HepG2 (cell line): ENCODE results near the gene CDKL5. TPM values are rescaled to one million over a fixed set of nuclear protein-coding genes. Genes with fewer than 3 reads are reported as not detected.
A peak's percentile ranks its signal among the peaks of the same experiment; 100 is the strongest.

Source experiments
- ATAC-seq: fragments of 200-7000 bp; cut with Tn5 transposase; 3 replicates; pipeline ENCODE4 v1.9.1; 2020; ENCODE audit warnings: mild to moderate bottlenecking, moderate library complexity
- BruUV-seq: library from RNA; stranded (reverse); fragments of 400-500 nt; replicated peaks from 2 replicates; lab custom pipeline; 2021; lab: Mats Ljungman, UMichigan
- CTCF ChIA-PET: fragments of 300-600 bp; formaldehyde crosslinking; extraction: SDS; loops from one replicate; lab custom pipeline; 2021; ENCODE audit warnings: low total read pairs, inconsistent platforms, low intra/inter-chr PET ratio; lab: Yijun Ruan, JAX
- POLR2A ChIA-PET: fragments of 350-600 bp; sonication (Branson Sonifier 250); formaldehyde crosslinking; loops from one replicate; lab custom pipeline; 2020; ENCODE audit warnings: antibody characterized with exemption, inconsistent platforms; lab: Yijun Ruan, JAX
- DNase-seq: peaks from one replicate; pipeline ENCODE4 v3.0.0-alpha.2; 2015; ENCODE audit warnings: low spot score
- FAIRE-seq: peaks from 3 replicates; lab custom pipeline; 2011; peaks lifted over from hg19 to GRCh38; lab: Jason Lieb, UNC
- H2AFZ ChIP-seq: one replicate; pipeline ENCODE4 v1.6.1; 2011; ENCODE audit warnings: low read length, inconsistent platforms
- H3K27ac ChIP-seq: fragments of 300-600 bp; 3 replicates; pipeline ENCODE4 v1.8.0; 2011; ENCODE audit warnings: mixed run types, mild to moderate bottlenecking, mixed read lengths, low read length, inconsistent platforms; ENCODE audit not compliant: insufficient read depth; ENCODE audit errors: extremely low read length
- H3K27me3 ChIP-seq, 2 experiments: fragments of 200-600 bp in 1 of 2; 2 replicates in 1 of 2; 3 replicates in 1 of 2; pipeline versions ENCODE4 v1.6.0 to v1.8.0; 2011; ENCODE audit warnings: low read length in 2 of 2, mild to moderate bottlenecking in 2 of 2, moderate library complexity in 2 of 2, inconsistent platforms in 1 of 2; ENCODE audit not compliant: insufficient read depth in 2 of 2, control insufficient read depth in 1 of 2
- H3K36me3 ChIP-seq, 2 experiments: fragments of 200-600 bp in 1 of 2; replicated peaks in 1 of 2; 2 replicates in 1 of 2; 3 replicates in 1 of 2; pipeline versions ENCODE4 v1.5.1 to v1.8.0; 2011; ENCODE audit warnings: low read length in 2 of 2, inconsistent platforms in 1 of 2; ENCODE audit not compliant: insufficient read depth in 2 of 2, control insufficient read depth in 1 of 2
- H3K4me1 ChIP-seq: 2 replicates; pipeline ENCODE4 v1.5.1; 2012; ENCODE audit warnings: low read length, inconsistent platforms; ENCODE audit not compliant: insufficient read depth
- H3K4me2 ChIP-seq: 2 replicates; pipeline ENCODE4 v1.6.0; 2011; ENCODE audit warnings: low read depth, low read length, inconsistent platforms
- H3K4me3 ChIP-seq, 3 experiments: fragments of 200-600 bp in 1 of 3; sonication (generic), shearing (Covaris generic) in 1 of 3; replicated peaks in 1 of 3; 2 replicates each; pipeline ENCODE4 v1.5.1; 2011 to 2016; ENCODE audit warnings: low read length in 3 of 3, inconsistent platforms in 2 of 3, low read depth in 2 of 3, mild to moderate bottlenecking in 2 of 3, control low read depth in 1 of 3, mixed read lengths in 1 of 3; ENCODE audit not compliant: insufficient read depth in 1 of 3
- H3K79me2 ChIP-seq: one replicate; pipeline ENCODE4 v1.6.1; 2011; ENCODE audit warnings: low read length, inconsistent platforms; ENCODE audit not compliant: insufficient read depth
- H3K9ac ChIP-seq: 2 replicates; pipeline ENCODE4 v1.6.0; 2011; ENCODE audit warnings: mild to moderate bottlenecking, low read depth, low read length, inconsistent platforms; ENCODE audit not compliant: insufficient read depth
- H3K9me3 ChIP-seq: 2 replicates; pipeline ENCODE4 v1.5.1; 2012; ENCODE audit warnings: mild to moderate bottlenecking, low read length
- H4K20me1 ChIP-seq: 2 replicates; pipeline ENCODE4 v1.6.0; 2011; ENCODE audit warnings: inconsistent platforms, mild to moderate bottlenecking, low read length, moderate library complexity; ENCODE audit not compliant: insufficient read depth
- FOSL1 ChIP-seq: sonication (generic); formaldehyde crosslinking; IDR thresholded peaks from 2 replicates; pipeline ENCODE4 v1.9.0; 2021; ENCODE audit warnings: missing genetic modification reagents, borderline replicate concordance
- FOSL2 ChIP-seq: sonication (generic); formaldehyde crosslinking; IDR thresholded peaks from 2 replicates; pipeline ENCODE4 v1.4.0; 2020; ENCODE audit warnings: missing genetic modification reagents
- HNF1A ChIP-seq, 2 experiments: sonication (generic) in 1 of 2; formaldehyde crosslinking in 1 of 2; IDR thresholded peaks; 2 replicates each; pipeline versions ENCODE4 v1.4.0 to v1.6.1; 2016 to 2020; ENCODE audit warnings: borderline replicate concordance in 1 of 2, low read depth in 1 of 2, mild to moderate bottlenecking in 1 of 2, missing genetic modification reagents in 1 of 2
- RBM22 ChIP-seq: fragments of 200-400 bp; formaldehyde crosslinking; optimal IDR thresholded peaks from 2 replicates; pipeline ENCODE3; 2017; ENCODE audit warnings: mild to moderate bottlenecking, low read length, moderate library complexity
- SAP130 ChIP-seq: IDR thresholded peaks from 2 replicates; pipeline ENCODE4 v1.6.1; 2016; ENCODE audit warnings: low read depth
- SOX13 ChIP-seq, 3 experiments: fragments of 450-650 bp in 1 of 3; sonication (generic) in 1 of 3; formaldehyde crosslinking in 1 of 3; IDR thresholded peaks in 2 of 3; conservative IDR thresholded peaks in 1 of 3; 2 replicates each; pipeline versions ENCODE4 v1.5.0 to v1.6.1; 2016 to 2020; ENCODE audit warnings: antibody characterized with exemption in 1 of 3, mild to moderate bottlenecking in 1 of 3, missing compliant biosample characterization in 1 of 3, missing genetic modification reagents in 1 of 3, moderate library complexity in 1 of 3
- SOX5 ChIP-seq: IDR thresholded peaks from 2 replicates; pipeline ENCODE4 v1.6.1; 2016; ENCODE audit warnings: borderline replicate concordance
- TEAD3 ChIP-seq: optimal IDR thresholded peaks from 2 replicates; pipeline ENCODE3; 2016; ENCODE audit warnings: borderline replicate concordance
- ZNF142 ChIP-seq: sonication (generic); formaldehyde crosslinking; IDR thresholded peaks from 2 replicates; pipeline ENCODE4 v1.4.0; 2020; ENCODE audit warnings: missing genetic modification reagents
- WGBS: methylation state at CpG from one replicate; pipeline ENCODE4 v1.1.6; 2017; ENCODE audit warnings: low lambda C conversion rate; 5-methylcytosine and 5-hydroxymethylcytosine counted together
- in situ Hi-C: cut with HindIII; loops from 2 replicates; pipeline ENCODE4 v1.10.0; 2017; ENCODE audit warnings: low pct_unique_long_range_greater_than_20kb; ENCODE audit not compliant: extremely low pct_ligation_motif_present
- intact Hi-C: fragments of 100-400 bp; cut with micrococcal nuclease; formaldehyde crosslinking; loops from one replicate; pipeline ENCODE4 v1.10.0; 2022; ENCODE audit not compliant: unreplicated experiment
- polyA plus RNA-seq, 8 experiments: library from polyadenylated mRNA; depleted of rRNA in 3 of 8; stranded (reverse) in 7 of 8; unstranded in 1 of 8; fragments of >200 nt; fragmentation: Illumina TruSeq in 4 of 8; extraction: Trizol in 4 of 8; gene quantifications; 2 replicates each; pipeline versions ENCODE4 v1.2.1 to v1.2.3, GENCODE V29; 2011 to 2016; ENCODE audit warnings: low read depth in 4 of 8, missing spikeins in 1 of 8, mixed read lengths in 1 of 8; ENCODE audit not compliant: insufficient read depth in 1 of 8
- total RNA-seq, 5 experiments: library from RNA; depleted of rRNA; stranded (reverse); fragments of >200 nt; fragmentation: Illumina TruSeq; extraction: Trizol; gene quantifications; 2 replicates each; pipeline ENCODE4 v1.2.3, GENCODE V29; 2016; ENCODE audit warnings: low read depth in 1 of 5

Gene CDKL5
- total and polyA plus RNA-seq, 2 of the 13 experiments (the other 11 are each of a cell fraction or from before 2014, with no cell fraction given): 2.8 to 7.0 TPM

DNA sequence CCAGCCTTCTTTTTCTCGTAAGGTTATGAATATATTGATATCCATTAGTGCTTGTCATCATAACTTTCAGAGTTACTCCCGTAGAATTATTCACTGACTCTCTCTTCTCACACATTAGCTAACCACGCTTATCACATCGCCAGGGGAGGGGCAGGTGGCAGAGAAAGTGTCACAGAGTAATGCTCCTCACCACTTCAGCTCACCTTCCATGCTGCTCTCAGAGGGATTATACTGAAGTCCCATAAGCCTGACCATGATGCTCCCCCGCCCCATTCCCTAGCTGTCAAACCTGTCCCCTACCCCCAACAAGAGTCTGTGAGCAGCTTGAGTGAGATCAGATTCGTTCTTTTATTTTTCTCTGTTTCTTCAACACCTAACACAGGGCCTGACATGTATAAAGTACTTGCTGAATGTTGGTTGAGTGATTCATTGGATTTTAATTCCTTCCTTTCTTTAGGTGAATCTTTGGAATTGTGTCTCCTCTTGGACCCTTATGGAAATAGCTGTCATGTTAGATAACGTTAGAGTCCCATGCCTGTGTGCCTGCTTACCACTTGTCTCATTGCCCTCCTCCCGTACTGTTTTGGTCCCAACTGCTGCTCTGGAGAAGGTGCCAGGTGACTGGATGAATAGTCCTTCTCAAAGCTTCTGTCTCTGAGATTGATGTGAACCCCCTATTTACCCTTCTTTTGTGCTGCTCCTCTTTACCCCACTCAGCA, 191.4 kb downstream of the CDKL5 start (continued):
- TF ChIP-seq ZNF142 (CRISPR knock-in tag): no peak

DNA sequence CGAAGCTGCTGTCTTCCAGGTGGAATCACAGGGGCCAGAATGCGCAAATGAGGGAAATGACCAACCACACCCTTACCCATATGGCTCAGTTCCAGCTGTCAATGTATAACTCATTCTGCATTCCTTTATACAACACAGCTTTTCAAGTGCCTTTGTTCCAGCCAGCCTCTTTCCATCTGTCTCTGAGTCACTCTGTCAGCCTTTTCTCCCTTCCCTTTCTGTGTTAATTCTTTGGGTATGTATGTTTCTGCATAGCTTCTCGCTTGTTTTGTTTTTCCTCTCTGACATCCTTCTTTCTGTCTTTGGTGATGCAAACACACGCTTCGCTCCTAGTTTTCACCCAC, 192.0 kb downstream of the CDKL5 start:
- Histone ChIP-seq H3K4me1 (peaks cover 35% of the 10 kb centered on the region), H3K9ac (no peak overlapping the region), H3K79me2 (no peaks in the 10 kb centered on the region), H3K4me2 (no peak overlapping the region), H4K20me1 (no peaks in the 10 kb centered on the region), H3K4me3 (no peak overlapping the region), H3K27ac (no peak overlapping the region), H3K36me3 (peaks cover 0 to 11% of the 10 kb centered on the region in 2 experiments; a peak in 1 of 5 replicates), H3K9me3 (no peaks in the 10 kb centered on the region), H2AFZ (no peak overlapping the region), H3K27me3 (no peaks in the 10 kb centered on the region)
- ChIA-PET CTCF (interaction anchor here (0.9 kb wide), 1 partner anchor 59 kb away, joined by 3 read pairs; no protein-coding TSS in a partner anchor), POLR2A (no interaction called here)
- BruUV-seq: no TSS peak
- FAIRE-seq (peak; percentile 26), ATAC-seq (peak; percentile 72), DNase-seq (peak; percentile 82)
- 67% methylated on average over 5 of the region's 5 CpGs for WGBS
- in situ Hi-C loops: loop anchor here (25.0 kb wide), 2 partner anchors 180 to 270 kb away; partner anchors contain the start of gene CDKL5
- TF ChIP-seq SOX13 (IDR thresholded peaks at IDR 0.05) (no peak), SOX13 (CRISPR knock-in tag; conservative IDR thresholded peaks at IDR 0.05 in 1 of 2, IDR thresholded peaks at IDR 0.05 in 1 of 2) (peak in 1 of 2 experiments; percentile 62; a peak in 2 of 4 replicates), FOSL1 (CRISPR knock-in tag) (no peak), TEAD3 (CRISPR knock-in tag) (peak; percentile 39), SOX5 (CRISPR knock-in tag) (peak; percentile 44; the same call in 1 of the 2 replicates), SAP130 (peak; percentile 22; the same call in 1 of the 2 replicates), FOSL2 (peak; percentile 31; the same call in 1 of the 2 replicates), RBM22 (no peak), HNF1A (IDR thresholded peaks at IDR 0.05; ENCODE audit: low read depth) (0 out of 2 replicates have a peak, but pooled peaks have one; percentile 44), HNF1A (CRISPR knock-in tag; IDR thresholded peaks at IDR 0.05; ENCODE audit: borderline replicate concordance) (no peak)
- intact Hi-C loops: no loop called here
